Right lobe of liver (tissue), 6 donors: ENCODE measurements around the gene AHDC1. TPM values are rescaled to one million over a fixed set of nuclear protein-coding genes. Genes with fewer than 3 reads are reported as not detected.
"Not testable (repeated sequence)": the region's sequence is repeated elsewhere in the genome, so short reads cannot be mapped to it uniquely, and the experiment has no call there.

ENCODE experiments used
- ATAC-seq, 4 donors: fragments of 200-7000 bp; cut with Tn5 transposase; one replicate each; pipeline ENCODE4 v1.9.1; 2020; ENCODE audit warnings: mild to moderate bottlenecking in 4 of 4, moderate library complexity in 4 of 4
- DNase-seq, 3 donors: peaks; one replicate each; pipeline ENCODE4 v3.0.0-alpha.2; 2020
- H3K27ac ChIP-seq, 3 donors: fragments of 200-600 bp; one replicate each; pipeline ENCODE4 v1.8.0; 2022
- H3K27me3 ChIP-seq, 2 donors: fragments of 200-600 bp; one replicate each; pipeline ENCODE4 v1.8.0; 2022
- H3K36me3 ChIP-seq, 4 donors: fragments of 200-600 bp; sonication (generic) in 1 of 4; one replicate each; pipeline versions ENCODE4 v1.5.1 to v1.8.0; 2017 to 2022; ENCODE audit warnings: control low read depth in 1 of 4
- H3K4me1 ChIP-seq, 4 donors: fragments of 200-600 bp; sonication (generic) in 1 of 4; one replicate each; pipeline versions ENCODE4 v1.5.1 to v1.8.0; 2017 to 2022; ENCODE audit warnings: control low read depth in 1 of 4
- H3K4me3 ChIP-seq, 3 donors: fragments of 200-600 bp; one replicate each; pipeline ENCODE4 v1.8.0; 2022
- H3K9me3 ChIP-seq, 4 donors: fragments of 200-600 bp; sonication (generic) in 1 of 4; one replicate each; pipeline versions ENCODE4 v1.5.1 to v1.8.0; 2017 to 2022; ENCODE audit warnings: control low read depth in 1 of 4
- CTCF ChIP-seq, 4 donors: fragments of 200-600 bp in 3 of 4; fragments of 450-650 bp in 1 of 4; IDR thresholded peaks; one replicate each; pipeline versions ENCODE4 v1.5.1 to v1.8.0; 2016 to 2022; ENCODE audit warnings: antibody characterized with exemption in 4 of 4, mild to moderate bottlenecking in 2 of 4
- POLR2A ChIP-seq: fragments of 450-650 bp; IDR thresholded peaks from one replicate; pipeline ENCODE4 v1.6.1; 2017; ENCODE audit warnings: antibody characterized with exemption, mild to moderate bottlenecking
- WGBS: methylation state at CpG from one replicate; pipeline ENCODE4 v1.1.6; 2018; ENCODE audit warnings: low coverage, low lambda C conversion rate; ENCODE audit not compliant: insufficient coverage; ENCODE audit errors: missing lambda C conversion rate; 5-methylcytosine and 5-hydroxymethylcytosine counted together
- intact Hi-C, 2 donors: fragments of 100-400 bp; cut with DNase I; formaldehyde crosslinking; loops; one replicate each; pipeline versions ENCODE4 v1.11.2 to v1.14.1; 2022
- total RNA-seq, 6 experiments: library from RNA; depleted of rRNA in 2 of 6; stranded (reverse); fragments of >200 nt in 2 of 6; fragmentation: NEBNext Ultra II Directional in 3 of 6; extraction: Animal tissue kit (Norgen Biotek cat#: 25700) in 3 of 6; gene quantifications; one replicate each; pipeline versions ENCODE4 v1.1.0 to v1.2.4, GENCODE V29; 2016 to 2023
- donor health status: DM: no; HTN: yes; CAD: no.
- donor health status: DM: no; HTN: no; CAD: no.
- donor health status: DM: no; HTN: no; CAD: no.
- donor health status: DM: no; HTN: yes; CAD: no.
- donor health status: DM: no; HTN: yes; CAD: no.

AHDC1 gene
- total RNA-seq, 6 experiments from 2014 or later: 5.5 to 21.3 (median 10.9) TPM

GRCh38 chr1:27623327-27624212 is 19.6 kb upstream of the AHDC1 start:
- ATAC-seq (no peak), DNase-seq (no peak)
- WGBS: 81% methylated on average over 4 of the region's 13 CpGs
- no peaks in the 10 kb centered on the region for H3K36me3 ChIP-seq
- H3K4me3 ChIP-seq: no peak overlapping the region
- intact Hi-C loops: no loop called here
- TF ChIP-seq CTCF (IDR thresholded peaks at IDR 0.05): no peak
- TF ChIP-seq POLR2A: no peak
- no peaks in the 10 kb centered on the region for H3K9me3 ChIP-seq
- H3K27me3 ChIP-seq: no peaks in the 10 kb centered on the region
- H3K4me1 ChIP-seq: no peaks in the 10 kb centered on the region
- no peak overlapping the region for H3K27ac ChIP-seq

GRCh38 chr1:27622828-27623227 is 18.9 kb upstream of the AHDC1 start:
- Histone ChIP-seq H3K9me3 (no peaks in the 10 kb centered on the region), H3K4me3 (no peak overlapping the region), H3K36me3 (no peaks in the 10 kb centered on the region), H3K27ac (no peak overlapping the region), H3K4me1 (no peaks in the 10 kb centered on the region), H3K27me3 (no peaks in the 10 kb centered on the region)
- DNase-seq (no peak), ATAC-seq (no peak)
- intact Hi-C loops: no loop called here
- TF ChIP-seq CTCF (IDR thresholded peaks at IDR 0.05): no peak
- TF ChIP-seq POLR2A: no peak
- no CpG with 5 or more reads among the region's 4 CpGs for WGBS

- intact Hi-C loops: no loop called here
- Histone ChIP-seq H3K27ac (no peak overlapping the region), H3K36me3 (no peaks in the 10 kb centered on the region), H3K9me3 (no peaks in the 10 kb centered on the region), H3K4me1 (no peaks in the 10 kb centered on the region), H3K4me3 (no peak overlapping the region), H3K27me3 (no peaks in the 10 kb centered on the region)
- TF ChIP-seq POLR2A (no peak), CTCF (IDR thresholded peaks at IDR 0.05) (no peak)
- no peak for DNase-seq
- WGBS: 37% methylated on average over 5 of the region's 7 CpGs
- peak in 1 of 4 donors; percentile 24 for ATAC-seq
Measured at GRCh38 chr1:27621051-27621920, 17.3 kb upstream of the AHDC1 start.

- not testable (repeated sequence) for H3K9me3 ChIP-seq, H3K27me3 ChIP-seq, ATAC-seq, H3K4me3 ChIP-seq, H3K27ac ChIP-seq, DNase-seq, H3K4me1 ChIP-seq, H3K36me3 ChIP-seq
- intact Hi-C loops: loop anchor here in 1 of 2 donors (5.0 kb wide), 1 partner anchor 37 kb away; no protein-coding TSS in a partner anchor
- WGBS: 84% methylated on average over 6 of the region's 7 CpGs
Measured at GRCh38 chr1:27619782-27620438, 16.0 kb upstream of the AHDC1 start.
